SK-N-SH (cell line): ENCODE data around the gene MOK. TPM values are rescaled to one million over a fixed set of nuclear protein-coding genes. Genes with fewer than 3 reads are reported as not detected.
A peak's percentile ranks its signal among the peaks of the same experiment; 100 is the strongest.

Experiments used
- CTCF ChIA-PET: fragments of 300-600, 350-600 bp; formaldehyde crosslinking; extraction: SDS; loops from one replicate; lab custom pipeline; 2021; lab: Yijun Ruan, JAX
- POLR2A ChIA-PET: fragments of 350-600 bp; sonication (Branson Sonifier 250); formaldehyde crosslinking; extraction: SDS; loops from one replicate; lab custom pipeline; 2020; ENCODE audit warnings: antibody characterized with exemption, inconsistent platforms; lab: Yijun Ruan, JAX
- DNase-seq: peaks from one replicate; pipeline ENCODE4 v3.0.0; 2012
- H2AFZ ChIP-seq: fragments of 200-600 bp; sonication (generic); 2 replicates; pipeline ENCODE4 v1.8.1; 2016; ENCODE audit warnings: antibody characterized with exemption, mild to moderate bottlenecking, low read depth
- H3F3A ChIP-seq: fragments of 200-600 bp; sonication (generic); replicated peaks from 2 replicates; pipeline ENCODE3; 2016; ENCODE audit warnings: antibody characterized with exemption, mild to moderate bottlenecking; ENCODE audit not compliant: insufficient read depth
- H3K27ac ChIP-seq, 2 experiments: fragments of 200-500 bp in 1 of 2; fragments of 200-600 bp in 1 of 2; sonication (Bioruptor generic) in 1 of 2; sonication (generic), shearing (Covaris generic) in 1 of 2; 2 replicates each; pipeline versions ENCODE4 v1.5.1 to v1.6.1; 2014 to 2016; ENCODE audit warnings: low read depth in 2 of 2, inconsistent platforms in 1 of 2, low read length in 1 of 2, mild to moderate bottlenecking in 1 of 2, mixed read lengths in 1 of 2
- H3K27me3 ChIP-seq: fragments of 200-600 bp; sonication (generic), shearing (Covaris generic); 2 replicates; pipeline ENCODE4 v1.6.1; 2016; ENCODE audit warnings: mixed run types; ENCODE audit not compliant: insufficient read depth
- H3K36me3 ChIP-seq, 2 experiments: fragments of 200-500 bp in 1 of 2; fragments of 200-600 bp in 1 of 2; sonication (Bioruptor generic) in 1 of 2; sonication (generic) in 1 of 2; replicated peaks in 1 of 2; 2 replicates each; pipeline versions ENCODE3 to v1.5.1; 2014 to 2016; ENCODE audit warnings: low read length in 1 of 2, mild to moderate bottlenecking in 1 of 2; ENCODE audit not compliant: insufficient read depth in 2 of 2, control insufficient read depth in 1 of 2
- H3K4me1 ChIP-seq, 2 experiments: fragments of 200-500 bp in 1 of 2; fragments of 200-600 bp in 1 of 2; sonication (Bioruptor generic) in 1 of 2; sonication (generic), shearing (Covaris generic) in 1 of 2; 2 replicates each; pipeline versions ENCODE4 v1.5.1 to v1.6.1; 2014 to 2016; ENCODE audit warnings: low read depth in 1 of 2, low read length in 1 of 2, mixed run types in 1 of 2; ENCODE audit not compliant: insufficient read depth in 2 of 2, control insufficient read depth in 1 of 2
- H3K4me2 ChIP-seq: fragments of 200-600 bp; sonication (generic), shearing (Covaris generic); 2 replicates; pipeline ENCODE4 v1.6.1; 2017; ENCODE audit warnings: mixed run types
- H3K4me3 ChIP-seq, 2 experiments: fragments of 200-500 bp in 1 of 2; fragments of 200-600 bp in 1 of 2; sonication (Bioruptor generic) in 1 of 2; sonication (generic), shearing (Covaris generic) in 1 of 2; 2 replicates each; pipeline versions ENCODE4 v1.5.1 to v1.8.1; 2014 to 2016; ENCODE audit warnings: low read depth in 2 of 2, inconsistent platforms in 1 of 2, low read length in 1 of 2, mild to moderate bottlenecking in 1 of 2, mixed read lengths in 1 of 2, moderate library complexity in 1 of 2
- H3K79me2 ChIP-seq: fragments of 200-600 bp; sonication (generic); 2 replicates; pipeline ENCODE4 v1.8.1; 2017; ENCODE audit warnings: mild to moderate bottlenecking; ENCODE audit not compliant: insufficient read depth
- H3K9ac ChIP-seq: fragments of 200-600 bp; sonication (generic); 2 replicates; pipeline ENCODE4 v1.6.1; 2017; ENCODE audit warnings: mixed run types
- H3K9me2 ChIP-seq: fragments of 200-600 bp; sonication (generic); 2 replicates; pipeline ENCODE4 v1.6.1; 2017; ENCODE audit warnings: mixed run types
- H3K9me3 ChIP-seq: fragments of 200-600 bp; sonication (generic); 2 replicates; pipeline ENCODE4 v1.6.1; 2017; ENCODE audit warnings: mixed run types, mild to moderate bottlenecking, moderate library complexity
- H4K20me1 ChIP-seq: fragments of 200-600 bp; sonication (generic); 2 replicates; pipeline ENCODE4 v1.6.1; 2017; ENCODE audit warnings: mild to moderate bottlenecking, mixed run types; ENCODE audit not compliant: insufficient read depth
- FOSL2 ChIP-seq: IDR thresholded peaks from 2 replicates; pipeline ENCODE4 v1.4.0; 2012; ENCODE audit warnings: low read depth, mild to moderate bottlenecking, moderate library complexity, borderline replicate concordance
- NRF1 ChIP-seq: IDR thresholded peaks from 2 replicates; pipeline ENCODE4 v1.6.1; 2012; ENCODE audit warnings: low read depth, mild to moderate bottlenecking, low read length
- PBX3 ChIP-seq: IDR thresholded peaks from 2 replicates; pipeline ENCODE4; 2012
- RAD21 ChIP-seq: IDR thresholded peaks from 2 replicates; pipeline ENCODE4 v1.6.1; 2012; ENCODE audit warnings: mild to moderate bottlenecking, low read length
- RFX5 ChIP-seq: IDR thresholded peaks from 2 replicates; pipeline ENCODE4 v1.6.1; 2012; ENCODE audit warnings: mild to moderate bottlenecking, improper control_type of control experiment, low read length
- TCF12 ChIP-seq: IDR thresholded peaks from 2 replicates; pipeline ENCODE4 v1.4.0; 2012
- ZBTB33 ChIP-seq: IDR thresholded peaks from 2 replicates; pipeline ENCODE4 v1.4.0; 2012; ENCODE audit warnings: low read depth, borderline replicate concordance
- WGBS: methylation state at CpG from one replicate; pipeline ENCODE4 v1.1.6; 2017; ENCODE audit warnings: low lambda C conversion rate; 5-methylcytosine and 5-hydroxymethylcytosine counted together
- polyA plus RNA-seq, 3 experiments: library from polyadenylated mRNA; depleted of rRNA; stranded (reverse); fragments of >200 nt; gene quantifications; 2 replicates each; pipeline ENCODE4 v1.2.3, GENCODE V29; 2012

Gene MOK
- polyA plus RNA-seq, 1 of the 3 experiments (the other 2 are of a cell fraction), result 13.3 TPM

- Histone ChIP-seq H3K4me2 (no peak overlapping the region), H3K27ac (peak overlapping the region in 1 of 2 experiments; percentile 43; a peak in 2 of 4 replicates)
- no peak for DNase-seq
Measured at GRCh38 chr14:102182936-102183619, 121.9 kb downstream of the MOK start.

GRCh38 chr14:102182190-102182589 lies 122.8 kb downstream of the MOK start:
- no peak overlapping the region for H3K9ac ChIP-seq
- CTCF ChIA-PET, result interaction anchor here (1.0 to 1.8 kb wide), 3 partner anchors 9 to 132 kb away, joined by 3 to 4 read pairs (median 3); no protein-coding TSS in a partner anchor
- no peak for TF ChIP-seq RFX5
- peak; percentile 19; the same call in 1 of the 2 replicates for TF ChIP-seq FOSL2
- peak; percentile 42; the same call in 1 of the 2 replicates for TF ChIP-seq TCF12
- TF ChIP-seq RAD21, result no peak
- TF ChIP-seq NRF1, result no peak

More at GRCh38 chr14:102182936-102183619, 121.9 kb downstream of the MOK start:
- ChIA-PET POLR2A (no interaction called here), CTCF (interaction anchor here (1.8 kb wide), 1 partner anchor 87 kb away, joined by 4 read pairs; no protein-coding TSS in a partner anchor)
- WGBS, result 90% methylated on average over 9 of the region's 9 CpGs
- no peaks in the 10 kb centered on the region for H3K27me3 ChIP-seq
- no peaks in the 10 kb centered on the region for H3K36me3 ChIP-seq
- H3K79me2 ChIP-seq, result peaks cover 84% of the 10 kb centered on the region
- H3K9me3 ChIP-seq, result no peaks in the 10 kb centered on the region
- peaks cover 27% of the 10 kb centered on the region for H3F3A ChIP-seq
- no peak overlapping the region for H3K9ac ChIP-seq
- H2AFZ ChIP-seq, result no peak overlapping the region
- H3K4me1 ChIP-seq, result peaks cover 30 to 40% of the 10 kb centered on the region in 2 experiments; a peak in 3 of 4 replicates
- no peaks in the 10 kb centered on the region for H3K9me2 ChIP-seq
- peaks cover 33% of the 10 kb centered on the region for H4K20me1 ChIP-seq
- TF ChIP-seq PBX3 (0 out of 2 replicates have a peak, but pooled peaks have one; percentile 22), ZBTB33 (no peak)
- H3K4me3 ChIP-seq, result no peak overlapping the region

More at GRCh38 chr14:102182190-102182589, 122.8 kb downstream of the MOK start:
- H3K4me1 ChIP-seq, result peaks cover 21 to 31% of the 10 kb centered on the region in 2 experiments; a peak in 3 of 4 replicates
- peak overlapping the region; percentile 44 to 51 for H3K27ac ChIP-seq
- H3K36me3 ChIP-seq, result no peaks in the 10 kb centered on the region
- no peaks in the 10 kb centered on the region for H3K9me2 ChIP-seq
- no peak overlapping the region for H3K4me2 ChIP-seq
- no peak for DNase-seq
- H4K20me1 ChIP-seq, result peaks cover 26% of the 10 kb centered on the region
- H2AFZ ChIP-seq, result no peak overlapping the region
- H3F3A ChIP-seq, result peaks cover 24% of the 10 kb centered on the region
- POLR2A ChIA-PET, result no interaction called here
- no peak overlapping the region for H3K4me3 ChIP-seq
- H3K27me3 ChIP-seq, result no peaks in the 10 kb centered on the region
- peaks cover 83% of the 10 kb centered on the region for H3K79me2 ChIP-seq
- no peaks in the 10 kb centered on the region for H3K9me3 ChIP-seq
